H1 (cell line): ENCODE results near the gene GAB2.

Source experiments
- ASH2L ChIP-seq: fragments of 200-600, 300-600 bp; sonication (generic); IDR thresholded peaks from one replicate; pipeline ENCODE4 v1.7.1; 2017; ENCODE audit warnings: low read length
- BRCA1 ChIP-seq: IDR thresholded peaks from 2 replicates; pipeline ENCODE4 v1.6.1; 2012; ENCODE audit warnings: low read depth, low read length, improper control_type of control experiment
- CHD2 ChIP-seq: IDR thresholded peaks from 2 replicates; pipeline ENCODE4 v1.6.1; 2012; ENCODE audit warnings: low read length, improper control_type of control experiment
- EP300 ChIP-seq, 2 experiments: IDR thresholded peaks; 1 replicate in 1 of 2; 2 replicates in 1 of 2; pipeline ENCODE4 v1.6.1; 2011 to 2012; ENCODE audit warnings: low read depth in 2 of 2, low read length in 2 of 2, mild to moderate bottlenecking in 2 of 2, borderline replicate concordance in 1 of 2, inconsistent platforms in 1 of 2, moderate library complexity in 1 of 2
- EZH2 ChIP-seq: fragments of 200-600 bp; sonication (generic); IDR thresholded peaks from 2 replicates; pipeline ENCODE4 v1.7.1; 2012; ENCODE audit warnings: low read depth, mild to moderate bottlenecking, moderate library complexity, low read length, inconsistent platforms; ENCODE audit not compliant: severe bottlenecking
- MAFK ChIP-seq: IDR thresholded peaks from 2 replicates; pipeline ENCODE4 v1.6.1; 2012; ENCODE audit warnings: low read depth, mild to moderate bottlenecking, improper control_type of control experiment, low read length
- POLR2A ChIP-seq, 2 experiments: IDR thresholded peaks; 1 replicate in 1 of 2; 2 replicates in 1 of 2; pipeline ENCODE4 v1.6.1; 2011; ENCODE audit warnings: low read depth in 2 of 2, low read length in 2 of 2, mild to moderate bottlenecking in 2 of 2; ENCODE audit errors: control extremely low read depth in 1 of 2
- POLR2AphosphoS5 ChIP-seq: IDR thresholded peaks from 2 replicates; pipeline ENCODE4 v1.6.1; 2011; ENCODE audit warnings: low read depth, low read length
- TF ChIP-seq, protein P1 (sequence below): IDR thresholded peaks from 2 replicates; pipeline ENCODE4 v1.6.1; 2012; ENCODE audit warnings: low read length, inconsistent platforms
- TF ChIP-seq, protein P2 (sequence below), 3 experiments: IDR thresholded peaks; 1 replicate in 2 of 3; 2 replicates in 1 of 3; pipeline versions ENCODE4 v1.5.1 to v1.6.1; 2011; ENCODE audit warnings: low read length in 3 of 3, mild to moderate bottlenecking in 3 of 3, inconsistent platforms in 2 of 3, low read depth in 1 of 3, moderate library complexity in 1 of 3; ENCODE audit not compliant: insufficient read depth in 1 of 3; ENCODE audit errors: control extremely low read depth in 1 of 3

DNA sequence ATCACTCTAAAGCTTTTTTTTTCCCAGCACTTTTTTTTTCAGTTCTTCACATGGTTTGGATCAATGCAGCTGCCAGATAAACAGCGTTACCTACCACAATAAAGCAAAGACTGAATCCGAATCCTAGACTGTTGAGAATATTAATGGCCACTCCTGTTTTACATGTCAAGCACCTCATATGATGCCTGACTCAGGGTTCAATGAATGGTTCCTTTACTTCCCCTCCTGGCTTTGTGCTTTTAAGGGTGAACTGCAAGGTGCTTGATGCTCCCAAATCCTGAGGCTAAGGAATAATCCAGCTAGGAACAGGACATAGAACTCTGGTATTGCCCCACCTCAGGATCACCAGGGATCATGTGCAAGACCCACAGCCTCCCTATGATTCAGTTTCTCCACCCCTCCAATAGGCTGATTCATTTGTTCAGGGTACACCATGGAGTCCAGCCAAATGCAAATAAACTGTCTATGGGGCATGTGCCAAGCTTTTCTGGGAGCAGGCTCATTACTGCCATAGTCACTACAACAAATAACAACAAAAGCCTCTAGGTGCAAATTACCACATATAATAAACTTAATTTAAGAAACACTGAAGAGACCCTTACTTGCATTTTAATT, 104.3 kb downstream of the GAB2 start:
- TF ChIP-seq EP300 (IDR thresholded peaks at IDR 0.05; ENCODE audit: borderline replicate concordance in 1 of 2, low read depth in 2 of 2, low read length in 2 of 2) (no peak), ASH2L (no peak), EZH2 (no peak), POLR2A (IDR thresholded peaks at IDR 0.05; ENCODE audit: control extremely low read depth in 1 of 2, low read depth in 2 of 2, low read length in 2 of 2) (no peak), MAFK (no peak), CHD2 (no peak), BRCA1 (no peak), POLR2AphosphoS5 (no peak)
- TF ChIP-seq, protein P1, sequence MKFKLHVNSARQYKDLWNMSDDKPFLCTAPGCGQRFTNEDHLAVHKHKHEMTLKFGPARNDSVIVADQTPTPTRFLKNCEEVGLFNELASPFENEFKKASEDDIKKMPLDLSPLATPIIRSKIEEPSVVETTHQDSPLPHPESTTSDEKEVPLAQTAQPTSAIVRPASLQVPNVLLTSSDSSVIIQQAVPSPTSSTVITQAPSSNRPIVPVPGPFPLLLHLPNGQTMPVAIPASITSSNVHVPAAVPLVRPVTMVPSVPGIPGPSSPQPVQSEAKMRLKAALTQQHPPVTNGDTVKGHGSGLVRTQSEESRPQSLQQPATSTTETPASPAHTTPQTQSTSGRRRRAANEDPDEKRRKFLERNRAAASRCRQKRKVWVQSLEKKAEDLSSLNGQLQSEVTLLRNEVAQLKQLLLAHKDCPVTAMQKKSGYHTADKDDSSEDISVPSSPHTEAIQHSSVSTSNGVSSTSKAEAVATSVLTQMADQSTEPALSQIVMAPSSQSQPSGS = no peak
- TF ChIP-seq, protein P2, sequence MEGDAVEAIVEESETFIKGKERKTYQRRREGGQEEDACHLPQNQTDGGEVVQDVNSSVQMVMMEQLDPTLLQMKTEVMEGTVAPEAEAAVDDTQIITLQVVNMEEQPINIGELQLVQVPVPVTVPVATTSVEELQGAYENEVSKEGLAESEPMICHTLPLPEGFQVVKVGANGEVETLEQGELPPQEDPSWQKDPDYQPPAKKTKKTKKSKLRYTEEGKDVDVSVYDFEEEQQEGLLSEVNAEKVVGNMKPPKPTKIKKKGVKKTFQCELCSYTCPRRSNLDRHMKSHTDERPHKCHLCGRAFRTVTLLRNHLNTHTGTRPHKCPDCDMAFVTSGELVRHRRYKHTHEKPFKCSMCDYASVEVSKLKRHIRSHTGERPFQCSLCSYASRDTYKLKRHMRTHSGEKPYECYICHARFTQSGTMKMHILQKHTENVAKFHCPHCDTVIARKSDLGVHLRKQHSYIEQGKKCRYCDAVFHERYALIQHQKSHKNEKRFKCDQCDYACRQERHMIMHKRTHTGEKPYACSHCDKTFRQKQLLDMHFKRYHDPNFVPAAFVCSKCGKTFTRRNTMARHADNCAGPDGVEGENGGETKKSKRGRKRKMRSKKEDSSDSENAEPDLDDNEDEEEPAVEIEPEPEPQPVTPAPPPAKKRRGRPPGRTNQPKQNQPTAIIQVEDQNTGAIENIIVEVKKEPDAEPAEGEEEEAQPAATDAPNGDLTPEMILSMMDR (IDR thresholded peaks at IDR 0.05; ENCODE audit: control extremely low read depth in 1 of 3, insufficient read depth in 1 of 3, low read depth in 1 of 3, low read length in 3 of 3) = no peak
